ENCODE measurements around the gene TEN1.

TEN1 gene

DNA sequence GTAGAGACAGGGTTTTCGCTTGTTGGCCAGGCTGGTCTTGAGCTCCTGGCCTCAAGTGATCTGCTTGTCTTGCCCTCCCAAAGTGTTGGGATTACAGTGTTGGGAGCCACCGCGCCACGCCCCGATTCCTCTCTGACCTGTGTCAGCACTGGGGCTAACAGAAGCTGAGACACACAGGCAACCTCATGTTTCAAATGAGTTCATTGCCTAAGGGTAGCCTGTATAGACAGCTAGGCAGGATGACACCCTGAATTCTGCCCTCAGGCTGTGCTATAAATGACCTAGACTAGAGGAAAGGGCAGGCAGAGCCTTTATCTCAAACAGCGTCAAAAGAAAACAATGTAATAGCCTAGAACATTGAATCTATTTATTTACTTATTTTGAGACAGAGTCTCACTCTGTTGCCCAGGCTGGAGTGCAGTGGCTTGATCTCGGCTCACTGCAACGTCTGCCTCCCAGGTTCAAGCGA, 19.3 kb downstream of the TEN1 start:
- Histone ChIP-seq H3K27me3 (ENCODE audit: control insufficient read depth, insufficient read depth, low read length) (no peaks in the 10 kb centered on the region), H3K4me1 (ENCODE audit: control insufficient read depth, insufficient read depth, low read length) (peaks cover 3% of the 10 kb centered on the region; the same call in 1 of the 2 replicates), H3K9ac (ENCODE audit: low read length) (no peak overlapping the region), H3K4me3 (ENCODE audit: low read depth, low read length) (no peak overlapping the region), H3K27ac (ENCODE audit: low read depth, low read length) (no peak overlapping the region), H3K9me3 (ENCODE audit: control insufficient read depth, insufficient read depth, low read depth, low read length) (no peaks in the 10 kb centered on the region), H3K36me3 (ENCODE audit: control insufficient read depth, insufficient read depth, low read length) (peaks cover 16% of the 10 kb centered on the region)

GRCh38 chr17:76000016-76000754, 21.1 kb downstream of the TEN1 start:
- Histone ChIP-seq H3K9me3 (ENCODE audit: control insufficient read depth, insufficient read depth, low read depth, low read length) (no peaks in the 10 kb centered on the region), H3K4me3 (ENCODE audit: low read depth, low read length) (no peak overlapping the region), H3K27me3 (ENCODE audit: control insufficient read depth, insufficient read depth, low read length) (no peaks in the 10 kb centered on the region), H3K9ac (ENCODE audit: low read length) (no peak overlapping the region), H3K36me3 (ENCODE audit: control insufficient read depth, insufficient read depth, low read length) (peaks cover 19% of the 10 kb centered on the region), H3K27ac (ENCODE audit: low read depth, low read length) (peak overlapping the region; percentile 55), H3K4me1 (ENCODE audit: control insufficient read depth, insufficient read depth, low read length) (peaks cover 3% of the 10 kb centered on the region; the same call in 1 of the 2 replicates)

DNA sequence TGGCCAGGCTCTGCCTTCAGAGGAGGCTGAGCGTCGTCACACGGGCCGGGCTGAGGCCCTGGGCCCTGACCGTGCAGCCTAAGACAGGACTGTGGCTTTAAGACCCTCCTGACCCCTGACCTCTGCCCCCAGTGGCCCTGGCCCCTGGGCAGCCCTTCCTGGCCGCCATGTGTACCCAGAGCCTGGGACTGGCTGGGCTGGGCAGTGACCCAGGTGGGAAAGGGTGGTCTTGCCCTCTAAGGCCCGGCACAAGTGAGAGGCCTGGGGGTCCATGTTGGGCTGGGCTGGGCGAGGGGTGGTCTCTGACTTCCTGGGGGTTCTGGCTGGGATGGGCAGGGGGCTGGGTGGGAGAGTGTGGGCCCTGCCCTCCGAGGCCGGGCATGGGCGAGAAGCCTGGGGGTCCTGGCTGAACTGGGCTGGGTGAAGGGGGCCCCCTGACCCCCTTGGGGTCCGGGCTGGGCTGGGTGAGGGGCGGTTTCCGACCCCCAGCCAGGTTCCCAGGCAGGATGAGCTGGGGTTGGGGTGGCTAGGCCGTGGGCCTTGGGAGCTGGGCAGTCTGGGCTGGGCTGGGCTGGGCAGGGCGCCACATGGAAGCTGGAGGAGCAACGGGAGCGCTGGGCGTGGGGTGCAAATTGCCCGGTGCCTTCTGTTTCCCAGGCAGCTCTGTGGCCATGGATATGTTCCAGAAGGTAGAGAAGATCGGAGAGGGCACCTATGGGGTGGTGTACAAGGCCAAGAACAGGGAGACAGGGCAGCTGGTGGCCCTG, 21.9 kb downstream of the TEN1 start, which contains the start of gene CDK3:
Gene CDK3, plus strand, starts transcription at position 101 of the 767 bp plus-strand sequence. Its CDS starts 571 bp downstream, at position 672.
- no peaks in the 10 kb centered on the region for H3K9me3 ChIP-seq (ENCODE audit: control insufficient read depth, insufficient read depth, low read depth, low read length)
- H3K27ac ChIP-seq (ENCODE audit: low read depth, low read length) = peak within 1 kb of the TSS; percentile 55
- no peaks in the 10 kb centered on the region for H3K27me3 ChIP-seq (ENCODE audit: control insufficient read depth, insufficient read depth, low read length)
- no peak within 1 kb of the TSS for H3K9ac ChIP-seq (ENCODE audit: low read length)
- peaks cover 3% of the 10 kb centered on the region; the same call in 1 of the 2 replicates for H3K4me1 ChIP-seq (ENCODE audit: control insufficient read depth, insufficient read depth, low read length)
- no peak within 1 kb of the TSS for H3K4me3 ChIP-seq (ENCODE audit: low read depth, low read length)
- peaks cover 19% of the 10 kb centered on the region for H3K36me3 ChIP-seq (ENCODE audit: control insufficient read depth, insufficient read depth, low read length)

DNA sequence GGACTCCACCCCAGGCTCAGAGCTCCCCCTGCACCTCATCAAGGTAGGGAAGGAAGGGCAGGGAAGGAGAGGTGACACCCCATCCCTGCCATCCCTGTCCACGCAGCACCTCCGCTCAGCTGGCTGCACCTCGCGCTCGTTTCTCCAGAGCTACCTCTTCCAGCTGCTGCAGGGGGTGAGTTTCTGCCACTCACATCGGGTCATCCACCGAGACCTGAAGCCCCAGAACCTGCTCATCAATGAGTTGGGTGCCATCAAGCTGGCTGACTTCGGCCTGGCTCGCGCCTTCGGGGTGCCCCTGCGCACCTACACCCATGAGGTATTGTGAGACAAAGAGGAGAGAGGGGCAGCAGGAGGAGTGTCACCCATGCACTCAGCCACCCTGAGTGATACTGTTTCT, 23.1 kb downstream of the TEN1 start:
- H3K4me3 ChIP-seq (ENCODE audit: low read depth, low read length) = no peak overlapping the region
- peaks cover 19% of the 10 kb centered on the region for H3K36me3 ChIP-seq (ENCODE audit: control insufficient read depth, insufficient read depth, low read length)
- no peaks in the 10 kb centered on the region; the same call in 1 of the 2 replicates for H3K4me1 ChIP-seq (ENCODE audit: control insufficient read depth, insufficient read depth, low read length)
- H3K9ac ChIP-seq (ENCODE audit: low read length) = no peak overlapping the region
- H3K27me3 ChIP-seq (ENCODE audit: control insufficient read depth, insufficient read depth, low read length) = no peaks in the 10 kb centered on the region
- H3K27ac ChIP-seq (ENCODE audit: low read depth, low read length) = no peak overlapping the region
- H3K9me3 ChIP-seq (ENCODE audit: control insufficient read depth, insufficient read depth, low read depth, low read length) = no peaks in the 10 kb centered on the region

GRCh38 chr17:76003915-76004314, 24.9 kb downstream of the TEN1 start:
- Histone ChIP-seq H3K4me3 (ENCODE audit: low read depth, low read length) (no peak overlapping the region), H3K4me1 (ENCODE audit: control insufficient read depth, insufficient read depth, low read length) (no peaks in the 10 kb centered on the region), H3K36me3 (ENCODE audit: control insufficient read depth, insufficient read depth, low read length) (peaks cover 19% of the 10 kb centered on the region), H3K27ac (ENCODE audit: low read depth, low read length) (no peak overlapping the region), H3K9ac (ENCODE audit: low read length) (no peak overlapping the region), H3K27me3 (ENCODE audit: control insufficient read depth, insufficient read depth, low read length) (no peaks in the 10 kb centered on the region), H3K9me3 (ENCODE audit: control insufficient read depth, insufficient read depth, low read depth, low read length) (no peaks in the 10 kb centered on the region)

- Histone ChIP-seq H3K27ac (ENCODE audit: low read depth, low read length) (no peak overlapping the region), H3K36me3 (ENCODE audit: control insufficient read depth, insufficient read depth, low read length) (peaks cover 19% of the 10 kb centered on the region), H3K4me1 (ENCODE audit: control insufficient read depth, insufficient read depth, low read length) (no peaks in the 10 kb centered on the region), H3K9me3 (ENCODE audit: control insufficient read depth, insufficient read depth, low read depth, low read length) (no peaks in the 10 kb centered on the region), H3K27me3 (ENCODE audit: control insufficient read depth, insufficient read depth, low read length) (no peaks in the 10 kb centered on the region), H3K9ac (ENCODE audit: low read length) (no peak overlapping the region), H3K4me3 (ENCODE audit: low read depth, low read length) (no peak overlapping the region)
Observed at GRCh38 chr17:76004750-76005262, 25.8 kb downstream of the TEN1 start.

DNA sequence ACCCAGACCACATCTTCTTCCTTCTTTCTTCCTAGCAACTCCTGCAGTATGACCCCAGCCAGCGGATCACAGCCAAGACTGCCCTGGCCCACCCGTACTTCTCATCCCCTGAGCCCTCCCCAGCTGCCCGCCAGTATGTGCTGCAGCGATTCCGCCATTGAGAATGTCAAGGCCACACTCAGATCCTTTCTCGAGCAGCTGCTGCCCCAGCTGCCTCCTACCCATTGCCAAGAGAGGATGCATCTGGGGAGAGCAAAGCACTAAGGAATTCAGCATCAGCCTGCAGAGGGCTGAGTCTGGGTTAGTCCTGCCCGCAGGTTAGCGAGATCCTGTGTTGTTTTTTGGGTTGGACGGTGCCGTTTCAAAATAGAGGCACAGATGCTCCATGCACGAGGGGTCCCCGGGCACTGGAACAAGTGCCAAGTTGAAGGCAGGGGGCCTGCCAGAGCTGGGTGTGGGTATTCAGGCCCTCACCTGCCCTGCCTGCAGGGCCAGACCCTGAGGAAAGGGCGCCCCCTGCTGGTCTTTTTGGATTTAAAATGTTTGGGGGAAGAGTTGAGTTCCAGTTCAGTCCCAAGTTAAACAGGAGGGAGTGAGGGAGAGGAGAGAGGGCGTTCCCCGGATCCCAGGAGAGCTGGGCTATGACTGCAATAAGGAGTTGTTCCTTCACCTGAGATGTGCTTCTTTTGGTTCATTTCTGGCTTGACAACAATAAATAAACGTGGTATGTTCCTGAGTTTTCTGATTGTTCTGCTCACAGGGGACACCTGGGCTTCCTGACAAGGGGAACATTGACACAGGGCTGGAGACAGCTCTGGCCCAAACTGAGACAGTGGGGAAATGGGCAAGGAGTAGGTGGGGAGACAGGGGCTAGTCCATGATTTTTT, 26.5 kb downstream of the TEN1 start:
- peaks cover 16% of the 10 kb centered on the region for H3K36me3 ChIP-seq (ENCODE audit: control insufficient read depth, insufficient read depth, low read length)
- H3K4me3 ChIP-seq (ENCODE audit: low read depth, low read length) = no peak overlapping the region
- H3K9ac ChIP-seq (ENCODE audit: low read length) = no peak overlapping the region
- no peaks in the 10 kb centered on the region for H3K27me3 ChIP-seq (ENCODE audit: control insufficient read depth, insufficient read depth, low read length)
- no peak overlapping the region for H3K27ac ChIP-seq (ENCODE audit: low read depth, low read length)
- no peaks in the 10 kb centered on the region for H3K4me1 ChIP-seq (ENCODE audit: control insufficient read depth, insufficient read depth, low read length)
- no peaks in the 10 kb centered on the region for H3K9me3 ChIP-seq (ENCODE audit: control insufficient read depth, insufficient read depth, low read depth, low read length)

GRCh38 chr17:76007131-76007849, 28.2 kb downstream of the TEN1 start:
- Histone ChIP-seq H3K9ac (ENCODE audit: low read length) (no peak overlapping the region), H3K27ac (ENCODE audit: low read depth, low read length) (no peak overlapping the region), H3K4me1 (ENCODE audit: control insufficient read depth, insufficient read depth, low read length) (no peaks in the 10 kb centered on the region), H3K9me3 (ENCODE audit: control insufficient read depth, insufficient read depth, low read depth, low read length) (no peaks in the 10 kb centered on the region), H3K27me3 (ENCODE audit: control insufficient read depth, insufficient read depth, low read length) (no peaks in the 10 kb centered on the region), H3K36me3 (ENCODE audit: control insufficient read depth, insufficient read depth, low read length) (peaks cover 10% of the 10 kb centered on the region), H3K4me3 (ENCODE audit: low read depth, low read length) (no peak overlapping the region)

DNA sequence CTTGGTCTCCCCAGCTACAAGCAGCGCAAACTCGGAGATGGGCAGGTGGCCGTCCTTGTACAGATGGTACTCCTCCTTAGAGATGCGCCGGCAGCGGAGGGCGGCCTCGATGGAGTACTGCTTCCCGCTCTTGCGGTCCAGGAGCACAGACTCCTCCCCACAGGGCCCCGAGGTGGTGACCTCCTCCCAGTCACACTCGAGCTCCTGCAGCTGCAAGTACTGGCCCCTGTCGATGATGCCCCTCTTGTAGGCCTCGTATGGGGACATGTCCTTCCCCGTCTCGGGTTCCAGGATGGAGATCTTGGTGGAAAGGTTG, 28.8 kb downstream of the TEN1 start:
- no peak overlapping the region for H3K27ac ChIP-seq (ENCODE audit: low read depth, low read length)

GRCh38 chr17:76008208-76008607, 29.2 kb downstream of the TEN1 start:
- no peaks in the 10 kb centered on the region for H3K27me3 ChIP-seq (ENCODE audit: control insufficient read depth, insufficient read depth, low read length)
- no peak overlapping the region for H3K4me3 ChIP-seq (ENCODE audit: low read depth, low read length)
- no peaks in the 10 kb centered on the region for H3K9me3 ChIP-seq (ENCODE audit: control insufficient read depth, insufficient read depth, low read depth, low read length)
- H3K27ac ChIP-seq (ENCODE audit: low read depth, low read length) = no peak overlapping the region
- H3K36me3 ChIP-seq (ENCODE audit: control insufficient read depth, insufficient read depth, low read length) = peaks cover 8% of the 10 kb centered on the region; the same call in 1 of the 2 replicates
- no peak overlapping the region for H3K9ac ChIP-seq (ENCODE audit: low read length)
- no peaks in the 10 kb centered on the region for H3K4me1 ChIP-seq (ENCODE audit: control insufficient read depth, insufficient read depth, low read length)

More for the DNA sequence above, 28.8 kb downstream of the TEN1 start:
- H3K4me3 ChIP-seq (ENCODE audit: low read depth, low read length) = no peak overlapping the region
- no peaks in the 10 kb centered on the region for H3K9me3 ChIP-seq (ENCODE audit: control insufficient read depth, insufficient read depth, low read depth, low read length)
- peaks cover 8% of the 10 kb centered on the region; the same call in 1 of the 2 replicates for H3K36me3 ChIP-seq (ENCODE audit: control insufficient read depth, insufficient read depth, low read length)
- H3K9ac ChIP-seq (ENCODE audit: low read length) = no peak overlapping the region
- H3K4me1 ChIP-seq (ENCODE audit: control insufficient read depth, insufficient read depth, low read length) = no peaks in the 10 kb centered on the region
- no peaks in the 10 kb centered on the region for H3K27me3 ChIP-seq (ENCODE audit: control insufficient read depth, insufficient read depth, low read length)

Data from HUES6 (cell line).